ENCODE data around the gene ZMYND19. TPM values are rescaled to one million over a fixed set of nuclear protein-coding genes. Genes with fewer than 3 reads are reported as not detected.

The ZMYND19 gene
- total RNA-seq, 1 experiment from 2014 or later, result 37.0 TPM

GRCh38 chr9:137603879-137604278 lies 13.6 kb upstream of the ZMYND19 start:
- CTCF ChIA-PET, result interaction anchor here (0.7 kb wide), 1 partner anchor 44 kb away, joined by 3 read pairs; no protein-coding TSS in a partner anchor
- TF ChIP-seq REST (IDR thresholded peaks at IDR 0.05; ENCODE audit: insufficient read depth in 1 of 2, low read depth in 2 of 2, low read length in 1 of 2), result no peak
- no peak for TF ChIP-seq CTCF (IDR thresholded peaks at IDR 0.05)
- TF ChIP-seq POLR2AphosphoS5 (IDR thresholded peaks at IDR 0.05; ENCODE audit: low read depth, low read length), result no peak
- no peak for TF ChIP-seq SIN3A (IDR thresholded peaks at IDR 0.05; ENCODE audit: borderline replicate concordance, insufficient read depth, low read depth, low read length)
- no peak for TF ChIP-seq TCF7L2 (IDR thresholded peaks at IDR 0.05; ENCODE audit: low read depth, low read length)
- POLR2A ChIA-PET, result no interaction called here
- no peak overlapping the region for H3K4me3 ChIP-seq (ENCODE audit: low read depth in 2 of 2, low read length in 2 of 2)
- ATAC-seq, result no peak
- H3K9me3 ChIP-seq (ENCODE audit: control insufficient read depth, insufficient read depth, low read depth, low read length), result no peaks in the 10 kb centered on the region
- H3K4me1 ChIP-seq (ENCODE audit: control insufficient read depth, insufficient read depth, low read length), result peaks cover 8% of the 10 kb centered on the region
- no TSS peak for BruUV-seq (replicated peaks)
- in situ Hi-C loops (cut with HindIII; ENCODE audit: low pct_unique_long_range_greater_than_20kb, low sequenced_read_pairs) (no loop called here), intact Hi-C loops (cut with micrococcal nuclease; ENCODE audit: unreplicated experiment) (no loop called here)
- H3K36me3 ChIP-seq (ENCODE audit: control insufficient read depth, insufficient read depth, low read length), result no peaks in the 10 kb centered on the region
- no peak for DNase-seq (ENCODE audit: low read depth, low spot score)
- no peak overlapping the region for H3K27ac ChIP-seq (ENCODE audit: low read length)
- no peaks in the 10 kb centered on the region for H3K27me3 ChIP-seq (ENCODE audit: control insufficient read depth, insufficient read depth, low read length)

DNA sequence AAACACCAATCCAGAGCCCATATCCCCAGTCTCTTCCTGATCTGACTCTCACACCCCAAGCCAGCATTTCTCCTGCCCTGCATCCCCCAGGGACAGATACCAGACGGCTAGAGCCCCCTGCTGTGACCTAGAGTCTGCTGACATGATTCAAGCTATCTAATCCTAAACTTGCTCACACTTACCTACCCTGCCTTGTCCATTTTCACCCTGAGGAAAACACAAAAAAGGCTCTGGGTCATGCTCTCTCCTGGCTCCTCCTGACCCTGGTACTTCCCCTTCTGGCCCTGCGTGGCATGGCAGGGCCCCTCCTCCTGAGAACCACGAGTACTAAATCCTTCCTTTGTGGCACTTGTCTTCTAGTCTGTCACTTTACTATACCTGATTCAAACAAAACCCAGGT lies 12.3 kb upstream of the ZMYND19 start:
- no peak for ATAC-seq
- H3K9me3 ChIP-seq (ENCODE audit: control insufficient read depth, insufficient read depth, low read depth, low read length), result no peaks in the 10 kb centered on the region
- H3K4me3 ChIP-seq (ENCODE audit: low read depth in 2 of 2, low read length in 2 of 2), result no peak overlapping the region
- no peak for DNase-seq (ENCODE audit: low read depth, low spot score)
- H3K27me3 ChIP-seq (ENCODE audit: control insufficient read depth, insufficient read depth, low read length), result no peaks in the 10 kb centered on the region
- TF ChIP-seq POLR2AphosphoS5 (IDR thresholded peaks at IDR 0.05; ENCODE audit: low read depth, low read length) (no peak), CTCF (IDR thresholded peaks at IDR 0.05) (no peak), SIN3A (IDR thresholded peaks at IDR 0.05; ENCODE audit: borderline replicate concordance, insufficient read depth, low read depth, low read length) (no peak), REST (IDR thresholded peaks at IDR 0.05; ENCODE audit: insufficient read depth in 1 of 2, low read depth in 2 of 2, low read length in 1 of 2) (no peak), TCF7L2 (IDR thresholded peaks at IDR 0.05; ENCODE audit: low read depth, low read length) (no peak)
- in situ Hi-C loops (cut with HindIII; ENCODE audit: low pct_unique_long_range_greater_than_20kb, low sequenced_read_pairs), result no loop called here
- intact Hi-C loops (cut with micrococcal nuclease; ENCODE audit: unreplicated experiment), result no loop called here
- POLR2A ChIA-PET, result no interaction called here
- CTCF ChIA-PET, result no interaction called here
- peaks cover 5% of the 10 kb centered on the region; the same call in 1 of the 2 replicates for H3K4me1 ChIP-seq (ENCODE audit: control insufficient read depth, insufficient read depth, low read length)
- no TSS peak for BruUV-seq (replicated peaks)
- no peak overlapping the region for H3K27ac ChIP-seq (ENCODE audit: low read length)
- H3K36me3 ChIP-seq (ENCODE audit: control insufficient read depth, insufficient read depth, low read length), result no peaks in the 10 kb centered on the region
